ENCODE data around the gene USP15.
"Not testable (repeated sequence)": the region's sequence is repeated elsewhere in the genome, so short reads cannot be mapped to it uniquely, and the experiment has no call there.

USP15 gene

GRCh38 chr12:62379026-62379722, 119.0 kb downstream of the USP15 start:
- no peak for DNase-seq

GRCh38 chr12:62379723-62380045, 119.5 kb downstream of the USP15 start:
- DNase-seq: no peak

- DNase-seq: no peak
Measured at GRCh38 chr12:62382526-62382925, 122.3 kb downstream of the USP15 start.

GRCh38 chr12:62396750-62397149, 136.5 kb downstream of the USP15 start:
- DNase-seq: no peak

- no peak for DNase-seq
Measured at GRCh38 chr12:62400135-62400534, 139.9 kb downstream of the USP15 start.

- no peak for DNase-seq
Measured at GRCh38 chr12:62401631-62402030, 141.4 kb downstream of the USP15 start.

DNA sequence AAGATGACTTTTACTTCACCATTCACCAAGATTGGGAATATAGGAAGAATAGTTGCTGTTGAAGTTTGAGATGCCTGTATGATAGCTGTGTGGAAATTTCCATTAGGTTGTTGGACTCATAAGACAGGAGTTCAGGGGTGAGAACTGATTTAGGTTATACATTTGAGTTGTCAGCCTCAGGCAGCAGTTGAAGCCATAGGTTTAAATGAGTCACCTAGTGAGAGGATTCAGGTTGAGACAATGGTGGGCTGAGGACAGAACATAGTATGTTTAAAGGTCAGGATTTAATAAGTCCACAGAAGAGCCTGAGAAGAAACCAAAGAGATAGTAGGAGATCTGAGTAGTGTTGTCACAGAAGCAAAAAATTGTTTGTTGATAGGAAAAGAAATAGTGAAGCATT, 142.8 kb downstream of the USP15 start:
- no peak for DNase-seq

- no peak for DNase-seq
Measured at GRCh38 chr12:62407587-62407986, 147.4 kb downstream of the USP15 start.

DNA sequence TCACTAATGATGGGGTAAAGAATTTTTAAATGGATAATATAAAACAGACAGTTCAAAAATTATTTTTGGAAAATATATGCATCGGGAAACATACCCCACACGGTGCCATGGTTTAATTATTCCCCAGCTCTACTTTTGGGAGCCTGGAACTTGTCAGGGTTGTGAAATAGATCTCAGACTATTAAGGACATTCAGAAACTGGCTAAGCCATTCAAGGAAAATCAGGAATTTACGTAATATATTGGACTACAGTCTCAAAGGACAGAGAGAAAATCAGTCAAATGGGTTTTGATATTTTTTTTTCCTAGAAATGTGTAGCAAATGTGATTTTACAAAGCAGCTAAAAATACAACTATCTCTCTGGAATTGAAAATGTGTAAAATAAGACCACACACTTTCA, 148.9 kb downstream of the USP15 start:
- no peak for DNase-seq

DNA sequence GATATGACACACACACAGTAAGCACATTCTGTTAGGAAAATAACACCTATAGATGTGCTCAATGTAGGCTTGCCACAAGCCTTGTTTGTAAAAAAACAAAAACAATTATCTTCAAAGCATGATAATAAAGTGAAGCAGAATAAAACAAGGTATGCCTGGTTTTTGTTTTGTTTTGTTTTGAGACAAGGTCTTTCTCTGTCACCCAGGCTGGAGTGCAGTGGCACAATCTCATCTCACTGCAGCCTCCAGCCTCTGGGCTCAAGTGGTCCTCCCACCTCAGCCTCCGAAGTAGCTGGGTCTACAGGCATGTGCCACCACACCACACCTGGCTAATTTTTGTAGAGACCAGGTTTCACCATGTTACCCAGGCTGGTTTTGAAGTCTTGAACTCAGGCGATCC, 154.0 kb downstream of the USP15 start:
- DNase-seq: no peak

DNA sequence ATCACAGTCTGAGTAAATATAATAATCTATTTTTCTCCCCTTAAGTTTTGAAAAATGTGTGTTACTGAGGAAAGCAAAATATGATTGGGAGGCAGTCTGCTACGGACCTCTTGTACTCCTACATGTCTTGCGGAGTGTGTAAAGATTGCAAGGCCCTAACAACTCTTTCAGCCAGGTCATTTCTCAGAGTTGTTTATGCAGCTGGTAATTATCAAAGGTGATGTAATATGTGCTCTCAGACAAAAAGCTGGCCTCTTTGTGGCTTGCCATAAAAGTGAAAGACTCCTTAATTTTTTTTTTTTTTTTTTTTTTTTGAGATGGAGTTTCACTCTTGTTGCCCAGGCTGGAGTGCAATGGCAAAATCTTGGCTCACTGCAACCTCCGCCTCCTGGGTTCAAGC, 165.9 kb downstream of the USP15 start:
- no peak for DNase-seq

GRCh38 chr12:62429457-62429856, 169.3 kb downstream of the USP15 start:
- DNase-seq: no peak

DNA sequence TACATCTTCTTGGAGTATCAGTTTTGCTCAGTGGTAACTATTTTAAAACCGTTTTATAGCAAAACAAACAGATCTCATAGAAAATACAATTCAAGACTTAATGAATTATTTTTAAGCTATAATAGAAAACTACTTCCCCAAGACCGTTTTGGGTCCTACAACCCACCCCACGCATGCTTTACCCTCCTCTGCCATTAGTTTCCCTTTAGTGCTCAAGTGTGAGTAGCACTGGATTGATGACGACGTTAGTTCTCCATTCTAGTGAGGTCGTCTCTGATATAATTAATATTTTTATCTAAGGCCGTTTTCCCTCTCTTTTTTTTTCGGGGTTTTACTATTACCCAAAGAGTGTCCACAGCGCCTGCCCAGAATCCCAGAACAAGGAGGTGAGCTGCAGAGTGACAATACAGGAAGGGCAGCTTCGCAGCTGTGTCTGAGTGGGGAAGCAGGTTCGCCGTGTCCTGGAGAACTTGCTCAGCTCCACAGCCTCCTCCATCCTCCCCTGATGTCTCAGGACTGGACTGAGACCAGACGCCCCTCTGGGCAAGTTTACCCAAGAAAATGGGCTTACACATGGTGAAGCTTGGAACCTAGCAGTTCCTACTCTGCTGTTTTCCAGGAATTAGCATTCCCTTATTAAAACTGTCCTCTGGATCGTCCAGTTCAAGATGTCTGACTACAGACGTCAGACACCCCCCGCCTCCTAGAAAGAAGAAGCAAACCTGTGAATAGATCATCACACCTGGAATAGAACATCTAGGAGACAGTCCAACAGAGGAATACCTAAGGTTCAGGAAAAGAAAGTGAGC, 174.5 kb downstream of the USP15 start:
- DNase-seq: no peak

GRCh38 chr12:62435303-62436163, 175.3 kb downstream of the USP15 start:
- DNase-seq: no peak

- DNase-seq: no peak
Measured at GRCh38 chr12:62436164-62436503, 175.9 kb downstream of the USP15 start.

DNA sequence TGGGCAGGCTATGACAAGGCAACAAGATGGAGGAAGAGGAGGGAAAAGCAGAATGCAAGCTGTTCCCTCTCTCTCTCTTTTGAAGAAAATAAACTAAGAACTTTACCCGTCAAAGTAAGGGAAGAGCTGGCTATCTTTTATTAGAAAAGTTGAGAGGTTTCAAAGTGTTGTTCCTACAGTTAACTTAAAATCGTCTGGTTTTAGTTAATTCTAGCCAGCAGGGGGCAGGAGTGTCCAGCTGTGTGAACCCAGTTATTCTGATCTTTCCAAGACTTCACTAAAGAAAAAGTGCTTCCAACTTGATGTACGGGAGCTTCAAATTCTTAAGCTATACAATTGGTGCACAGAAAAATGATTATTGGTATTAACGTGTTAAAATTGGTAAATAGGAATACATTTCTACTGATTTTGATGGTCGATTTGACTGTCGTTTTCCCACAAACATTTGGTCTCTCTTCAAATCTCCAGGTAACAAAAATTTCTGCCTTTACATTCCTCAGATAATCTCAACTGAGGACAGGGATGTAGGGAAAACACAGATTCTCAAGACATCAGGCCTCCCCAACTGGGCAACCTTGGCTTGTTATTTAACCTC, 178.0 kb downstream of the USP15 start:
- no peak for DNase-seq

GRCh38 chr12:62446754-62447452, 186.7 kb downstream of the USP15 start:
- DNase-seq: no peak

DNA sequence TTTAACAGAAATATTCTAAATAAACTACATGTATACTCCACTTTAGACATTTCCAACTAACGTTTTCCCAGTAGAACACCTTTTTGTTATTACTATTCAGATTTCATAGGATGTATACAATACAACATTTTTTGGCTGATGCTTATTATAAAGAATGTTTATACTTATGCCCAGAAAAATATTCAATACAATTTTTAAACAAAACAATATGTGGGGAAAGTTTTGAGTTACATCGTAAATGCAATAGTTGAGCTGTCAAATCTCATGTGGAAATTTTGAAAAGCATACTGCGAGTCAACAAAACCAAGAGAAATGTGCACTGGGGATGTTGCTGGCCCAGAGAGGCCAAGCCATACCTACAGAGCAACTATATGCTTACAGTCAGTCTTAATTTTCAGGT, 188.2 kb downstream of the USP15 start:
- DNase-seq: no peak

GRCh38 chr12:62455429-62455828, 195.2 kb downstream of the USP15 start:
- DNase-seq: not testable (repeated sequence)

DNA sequence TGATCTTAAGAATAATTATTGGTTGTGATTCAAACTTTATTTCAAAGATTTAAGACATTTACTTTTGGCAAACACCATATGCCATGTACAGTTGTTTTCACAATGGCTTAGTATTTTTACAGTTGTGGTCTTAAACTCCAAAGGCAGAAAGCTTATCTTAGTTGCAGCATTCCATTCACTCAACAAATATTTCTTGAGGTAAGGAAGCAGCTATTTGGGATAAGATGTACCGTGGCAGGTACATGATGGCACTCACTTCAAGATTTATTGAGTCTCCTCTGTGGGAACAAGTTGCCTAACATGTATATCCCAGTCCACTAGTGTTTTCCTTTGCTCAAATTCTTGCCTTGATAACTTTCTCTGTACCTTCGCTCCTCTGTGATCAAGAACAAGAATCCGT, 198.4 kb downstream of the USP15 start:
- no peak for DNase-seq

GRCh38 chr12:62459976-62460375, 199.8 kb downstream of the USP15 start:
- DNase-seq: no peak

- DNase-seq: not testable (repeated sequence)
Measured at GRCh38 chr12:62461171-62461837, 201.1 kb downstream of the USP15 start.

Data from DMS79 (cell line).